AG04450 (cell line): ENCODE results near the gene B3GALT4. TPM values are rescaled to one million over a fixed set of nuclear protein-coding genes. Genes with fewer than 3 reads are reported as not detected.

Experiments used
- CTCF ChIA-PET: fragments of 300-600, 350-600 bp; formaldehyde crosslinking; extraction: SDS; loops from one replicate; lab custom pipeline; 2022; ENCODE audit warnings: antibody characterized with exemption, inconsistent platforms; lab: Charles Lee
- POLR2A ChIA-PET: fragments of 350-600 bp; formaldehyde crosslinking; extraction: SDS; loops from one replicate; lab custom pipeline; 2021; ENCODE audit warnings: antibody characterized with exemption, inconsistent platforms; lab: Yijun Ruan, JAX
- DNase-seq: peaks from one replicate; pipeline ENCODE4 v3.0.0-alpha.2; 2011; ENCODE audit warnings: low read depth, low spot score
- H3K27ac ChIP-seq: one replicate; pipeline ENCODE4 v1.5.1; 2012; ENCODE audit warnings: low read depth, low read length, control low read depth
- H3K27me3 ChIP-seq: one replicate; pipeline ENCODE4 v1.6.0; 2012; ENCODE audit warnings: low read length; ENCODE audit not compliant: control insufficient read depth, insufficient read depth
- H3K4me3 ChIP-seq: 2 replicates; pipeline ENCODE4 v1.5.1; 2011; ENCODE audit warnings: mild to moderate bottlenecking, low read depth, low read length, control low read depth
- H3K9me3 ChIP-seq: 2 replicates; pipeline ENCODE4 v1.5.1; 2012; ENCODE audit warnings: low read length; ENCODE audit not compliant: control insufficient read depth, insufficient read depth
- polyA plus RNA-seq: library from polyadenylated mRNA; depleted of rRNA; stranded (reverse); fragments of >200 nt; gene quantifications from 2 replicates; pipeline ENCODE4 v1.2.3, GENCODE V29; 2011
- TF ChIP-seq, protein P1 (sequence below): IDR thresholded peaks from 2 replicates; pipeline ENCODE4 v1.5.1; 2011; ENCODE audit warnings: low read depth, low read length, control low read depth, inconsistent platforms

B3GALT4 gene
- polyA plus RNA-seq, 1 experiment: 1.1 TPM

DNA sequence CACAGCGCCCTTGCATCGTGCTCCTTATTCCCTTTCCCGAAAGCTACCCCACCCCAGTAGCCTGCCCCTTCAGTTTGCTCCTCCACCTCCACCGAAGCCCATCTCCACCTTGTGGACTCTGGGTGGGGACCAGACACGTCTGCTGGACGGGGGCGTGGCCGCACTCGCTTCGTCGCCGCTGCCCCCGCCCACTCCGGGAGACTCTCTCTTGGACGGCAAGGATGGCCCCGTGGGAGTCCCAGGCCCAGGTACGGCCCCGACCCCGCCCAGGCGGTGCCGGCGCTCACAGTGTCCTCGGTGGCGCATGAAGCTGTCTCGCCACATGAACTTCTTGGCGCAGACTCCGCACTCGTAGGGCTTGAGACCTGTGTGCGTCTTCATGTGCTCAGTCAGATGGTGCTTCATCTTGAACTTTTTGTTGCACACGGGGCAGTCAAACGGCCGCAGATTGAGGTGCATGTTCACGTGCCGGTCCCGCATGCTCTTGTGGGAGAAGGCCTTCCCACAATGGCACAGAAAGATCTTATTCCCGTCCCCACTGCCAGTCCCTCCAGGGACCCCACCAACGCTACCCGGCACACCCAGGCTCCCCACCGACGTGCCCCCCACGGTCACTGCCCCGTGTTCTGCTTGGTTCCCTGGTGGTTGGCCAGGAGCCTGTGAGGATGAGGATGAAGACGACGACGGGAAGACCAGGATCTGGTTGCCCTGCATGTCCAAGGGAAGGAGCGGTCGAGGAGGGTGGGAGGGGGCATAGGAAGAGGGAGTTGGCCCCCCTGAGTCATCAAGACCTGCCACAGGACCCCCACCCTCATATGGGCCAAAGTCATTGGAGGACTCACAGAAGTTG lies 38.2 kb downstream of the B3GALT4 start:
- H3K27ac ChIP-seq: peak overlapping the region; percentile 94

DNA sequence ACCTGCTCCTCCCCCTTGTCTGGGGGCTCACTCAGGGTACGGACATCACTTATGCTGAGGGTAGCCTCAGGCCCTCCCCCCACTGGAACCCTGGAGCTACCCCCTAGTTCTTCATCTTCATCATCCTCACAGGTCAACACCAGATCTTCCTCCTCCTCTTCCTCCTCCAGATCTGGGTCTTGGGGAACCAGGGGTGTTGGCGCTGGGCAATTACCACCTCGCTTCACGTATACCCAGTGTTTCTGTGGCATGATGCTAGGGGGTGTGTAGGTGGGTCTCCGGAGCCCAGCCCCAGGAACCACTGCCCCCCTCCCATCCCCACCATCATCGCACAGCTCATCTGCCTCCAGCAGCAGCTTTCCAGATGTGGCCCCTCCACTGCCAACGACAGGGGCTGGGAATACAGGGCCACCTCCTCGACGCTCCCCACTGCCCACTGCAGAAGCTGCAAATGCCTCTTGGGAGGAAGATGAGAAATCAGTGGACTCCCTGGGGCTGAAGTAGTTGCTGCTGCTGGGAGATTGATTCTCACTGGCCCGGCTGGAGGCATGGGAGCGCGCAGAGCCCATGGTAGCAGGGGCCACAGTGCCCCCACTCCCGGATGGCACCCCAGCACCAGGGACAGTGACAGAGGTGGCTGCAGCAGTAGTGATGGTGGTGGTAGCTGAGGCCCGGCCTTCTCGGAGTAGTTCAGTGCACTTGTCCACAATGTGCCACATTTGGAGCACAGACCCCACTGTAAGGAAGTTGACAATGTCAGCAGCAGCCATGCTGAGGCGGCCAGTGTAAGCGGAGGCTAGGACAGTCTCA lies 39.1 kb downstream of the B3GALT4 start:
- peaks cover 4% of the 10 kb centered on the region; the same call in 1 of the 2 replicates for H3K9me3 ChIP-seq
- H3K4me3 ChIP-seq: no peak overlapping the region
- TF ChIP-seq, protein P1, sequence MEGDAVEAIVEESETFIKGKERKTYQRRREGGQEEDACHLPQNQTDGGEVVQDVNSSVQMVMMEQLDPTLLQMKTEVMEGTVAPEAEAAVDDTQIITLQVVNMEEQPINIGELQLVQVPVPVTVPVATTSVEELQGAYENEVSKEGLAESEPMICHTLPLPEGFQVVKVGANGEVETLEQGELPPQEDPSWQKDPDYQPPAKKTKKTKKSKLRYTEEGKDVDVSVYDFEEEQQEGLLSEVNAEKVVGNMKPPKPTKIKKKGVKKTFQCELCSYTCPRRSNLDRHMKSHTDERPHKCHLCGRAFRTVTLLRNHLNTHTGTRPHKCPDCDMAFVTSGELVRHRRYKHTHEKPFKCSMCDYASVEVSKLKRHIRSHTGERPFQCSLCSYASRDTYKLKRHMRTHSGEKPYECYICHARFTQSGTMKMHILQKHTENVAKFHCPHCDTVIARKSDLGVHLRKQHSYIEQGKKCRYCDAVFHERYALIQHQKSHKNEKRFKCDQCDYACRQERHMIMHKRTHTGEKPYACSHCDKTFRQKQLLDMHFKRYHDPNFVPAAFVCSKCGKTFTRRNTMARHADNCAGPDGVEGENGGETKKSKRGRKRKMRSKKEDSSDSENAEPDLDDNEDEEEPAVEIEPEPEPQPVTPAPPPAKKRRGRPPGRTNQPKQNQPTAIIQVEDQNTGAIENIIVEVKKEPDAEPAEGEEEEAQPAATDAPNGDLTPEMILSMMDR: no peak
- H3K27me3 ChIP-seq: no peaks in the 10 kb centered on the region
- DNase-seq: no peak
- ChIA-PET POLR2A (no interaction called here), CTCF (no interaction called here)
- H3K27ac ChIP-seq: no peak overlapping the region

More for the DNA sequence above, 38.2 kb downstream of the B3GALT4 start:
- ChIA-PET CTCF (no interaction called here), POLR2A (no interaction called here)
- Histone ChIP-seq H3K9me3 (peaks cover 4% of the 10 kb centered on the region; the same call in 1 of the 2 replicates), H3K4me3 (peak overlapping the region; percentile 95), H3K27me3 (no peaks in the 10 kb centered on the region)
- no peak for DNase-seq
- TF ChIP-seq, protein P1: no peak

DNA sequence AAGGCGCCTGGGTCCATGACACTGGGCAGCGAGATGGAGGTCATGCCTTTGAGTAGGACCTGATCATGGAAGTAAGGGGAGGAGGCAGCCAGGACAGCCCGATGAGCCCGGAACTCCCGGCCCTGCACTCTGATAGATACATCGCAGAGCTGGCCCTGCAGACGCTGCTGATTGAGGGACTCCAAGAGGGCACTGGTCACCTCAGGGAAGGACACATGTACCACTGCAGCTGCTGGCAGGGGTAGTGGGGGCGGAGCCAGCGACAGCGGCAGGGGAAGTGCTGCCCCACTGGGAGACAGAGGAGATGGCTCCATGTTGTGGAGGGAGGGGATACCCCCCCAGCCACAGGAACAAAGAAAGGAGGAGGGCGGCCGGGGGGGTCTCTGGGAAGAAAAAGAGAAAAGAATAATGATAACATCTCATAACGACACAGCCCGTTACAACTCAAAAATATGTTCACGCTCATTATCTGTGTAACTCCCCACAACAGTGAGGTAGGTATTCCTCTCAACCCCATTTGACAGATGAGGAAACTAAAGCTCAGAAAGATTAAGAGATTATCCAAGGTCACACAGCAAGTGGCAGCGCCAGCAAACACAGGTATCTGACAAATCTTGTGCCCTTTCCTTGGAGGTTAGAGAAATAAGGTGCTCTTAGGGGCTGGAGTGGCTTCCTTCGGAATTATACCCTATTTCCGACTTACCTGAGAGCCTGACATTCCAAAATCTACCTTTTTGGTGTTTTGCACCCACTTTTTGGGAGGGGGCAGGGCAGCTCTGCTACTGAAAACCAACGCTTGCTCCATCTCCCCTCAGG lies 39.9 kb downstream of the B3GALT4 start:
- H3K27ac ChIP-seq: no peak overlapping the region
- H3K27me3 ChIP-seq: no peaks in the 10 kb centered on the region
- TF ChIP-seq, protein P1: no peak
- ChIA-PET POLR2A (interaction anchor here (0.9 to 2.0 kb wide), 4 partner anchors 18 to 345 kb away, joined by 4 to 12 read pairs (median 10); partner anchors contain the start of genes B3GALT4, RGL2, RPS18 and VPS52), CTCF (interaction anchor here (0.9 to 2.6 kb wide), 4 partner anchors 9 to 74 kb away, joined by 3 to 13 read pairs (median 6); partner anchors contain the start of gene RGL2)
- no peak for DNase-seq
- H3K4me3 ChIP-seq: peak overlapping the region; percentile 78
- peaks cover 4% of the 10 kb centered on the region; the same call in 1 of the 2 replicates for H3K9me3 ChIP-seq

DNA sequence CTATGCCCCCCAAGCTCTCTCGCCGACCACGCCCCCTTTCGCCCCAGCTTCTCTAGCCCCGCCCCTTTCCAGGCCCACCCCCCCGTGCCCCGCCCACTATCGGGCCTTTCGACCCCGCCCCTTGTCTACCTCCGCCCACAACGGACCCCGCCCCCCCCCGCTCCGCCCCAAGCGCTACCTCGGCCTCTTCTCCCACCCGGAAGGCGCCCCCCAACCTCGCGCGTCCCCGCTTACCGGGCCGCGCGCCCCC lies 40.4 kb downstream of the B3GALT4 start:
- H3K9me3 ChIP-seq: peaks cover 4% of the 10 kb centered on the region; the same call in 1 of the 2 replicates
- DNase-seq: no peak
- ChIA-PET CTCF (interaction anchor here (0.9 to 2.6 kb wide), 5 partner anchors 8 to 73 kb away, joined by 3 to 13 read pairs (median 7); partner anchors contain the start of gene RGL2), POLR2A (interaction anchor here (0.7 to 2.0 kb wide), 11 partner anchors 18 to 1122 kb away, joined by 3 to 12 read pairs (median 3); partner anchors contain the start of genes B3GALT4, PFDN6, RGL2 and RPS18)
- peak overlapping the region; percentile 78 for H3K4me3 ChIP-seq
- TF ChIP-seq, protein P1: no peak
- no peak overlapping the region for H3K27ac ChIP-seq
- H3K27me3 ChIP-seq: no peaks in the 10 kb centered on the region
